Peyer's patch (tissue), 4 donors: Measurements from ENCODE around the gene TNIK.

ENCODE experiments used
- CTCF ChIP-seq, 6 experiments: fragments of 450-650 bp in 4 of 6; fragments of 200-600 bp in 2 of 6; sonication (generic) in 1 of 6; IDR thresholded peaks; one replicate each; pipeline ENCODE4 v1.5.1; 2017 to 2019; ENCODE audit warnings: antibody characterized with exemption in 6 of 6, mild to moderate bottlenecking in 3 of 6, moderate library complexity in 1 of 6
- POLR2A ChIP-seq, 2 donors: fragments of 450-650 bp; IDR thresholded peaks; one replicate each; pipeline ENCODE4 v1.5.1; 2017; ENCODE audit warnings: antibody characterized with exemption in 2 of 2, mild to moderate bottlenecking in 2 of 2, moderate library complexity in 2 of 2

DNA sequence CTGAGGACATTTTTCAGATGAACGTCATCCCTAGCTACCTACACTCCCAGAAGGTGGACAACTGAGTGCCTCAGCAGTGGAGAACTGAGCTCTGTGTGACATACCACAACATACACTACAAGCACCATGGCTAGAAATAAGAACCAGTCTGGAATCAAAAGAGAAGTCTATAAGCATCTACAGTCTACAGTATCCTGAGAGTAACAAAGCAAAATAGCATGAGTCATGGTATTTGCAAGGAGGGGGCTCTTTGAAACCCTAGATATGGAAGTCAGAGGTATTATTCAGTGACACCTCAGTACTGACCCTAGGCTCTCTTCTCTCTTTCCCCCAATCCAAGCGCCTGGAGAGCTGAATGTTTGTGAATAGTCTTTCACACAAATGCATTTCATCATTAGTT, 87.5 kb downstream of the TNIK start:
- TF ChIP-seq CTCF (IDR thresholded peaks at IDR 0.05) = no peak
- no peak for TF ChIP-seq POLR2A (IDR thresholded peaks at IDR 0.05)
